ENCODE results near the gene ATP6AP2.

The ATP6AP2 gene

DNA sequence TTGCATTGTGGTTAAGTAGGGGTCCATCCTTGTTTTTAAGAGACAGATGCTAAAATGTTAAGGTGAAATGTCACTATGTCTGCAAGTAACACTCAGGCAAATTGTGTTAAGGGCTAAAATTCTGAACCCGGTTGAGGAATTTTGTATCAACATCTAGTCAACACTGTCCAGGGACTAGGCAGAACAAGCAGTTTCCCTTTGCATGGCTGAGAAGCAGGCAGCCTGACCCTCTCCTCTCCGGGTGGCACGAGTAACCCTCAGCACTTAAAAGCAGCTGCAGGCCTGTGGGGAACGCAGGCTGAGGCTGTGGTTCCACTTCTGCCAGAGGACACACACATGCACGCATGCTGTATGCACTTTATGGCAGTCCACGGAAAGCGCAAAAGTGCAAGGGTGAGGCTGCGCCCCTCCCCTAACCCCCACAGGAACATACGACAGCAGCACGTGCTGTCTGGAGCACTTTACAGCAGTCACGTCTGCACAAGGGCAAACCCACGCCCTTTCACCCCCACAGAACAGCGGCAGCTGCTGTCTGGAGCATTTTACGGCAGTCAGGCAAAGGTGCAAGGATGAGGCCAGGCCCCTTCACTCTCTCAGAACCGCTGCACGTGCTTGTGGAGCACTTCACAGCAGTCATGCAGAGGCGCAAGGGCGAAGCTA is 41.8 kb downstream of the ATP6AP2 start:
- TF ChIP-seq TEAD4 (IDR thresholded peaks at IDR 0.05): no peak
- TF ChIP-seq RAD21 (IDR thresholded peaks at IDR 0.05; ENCODE audit: low read depth): no peak
- TF ChIP-seq, protein P1, sequence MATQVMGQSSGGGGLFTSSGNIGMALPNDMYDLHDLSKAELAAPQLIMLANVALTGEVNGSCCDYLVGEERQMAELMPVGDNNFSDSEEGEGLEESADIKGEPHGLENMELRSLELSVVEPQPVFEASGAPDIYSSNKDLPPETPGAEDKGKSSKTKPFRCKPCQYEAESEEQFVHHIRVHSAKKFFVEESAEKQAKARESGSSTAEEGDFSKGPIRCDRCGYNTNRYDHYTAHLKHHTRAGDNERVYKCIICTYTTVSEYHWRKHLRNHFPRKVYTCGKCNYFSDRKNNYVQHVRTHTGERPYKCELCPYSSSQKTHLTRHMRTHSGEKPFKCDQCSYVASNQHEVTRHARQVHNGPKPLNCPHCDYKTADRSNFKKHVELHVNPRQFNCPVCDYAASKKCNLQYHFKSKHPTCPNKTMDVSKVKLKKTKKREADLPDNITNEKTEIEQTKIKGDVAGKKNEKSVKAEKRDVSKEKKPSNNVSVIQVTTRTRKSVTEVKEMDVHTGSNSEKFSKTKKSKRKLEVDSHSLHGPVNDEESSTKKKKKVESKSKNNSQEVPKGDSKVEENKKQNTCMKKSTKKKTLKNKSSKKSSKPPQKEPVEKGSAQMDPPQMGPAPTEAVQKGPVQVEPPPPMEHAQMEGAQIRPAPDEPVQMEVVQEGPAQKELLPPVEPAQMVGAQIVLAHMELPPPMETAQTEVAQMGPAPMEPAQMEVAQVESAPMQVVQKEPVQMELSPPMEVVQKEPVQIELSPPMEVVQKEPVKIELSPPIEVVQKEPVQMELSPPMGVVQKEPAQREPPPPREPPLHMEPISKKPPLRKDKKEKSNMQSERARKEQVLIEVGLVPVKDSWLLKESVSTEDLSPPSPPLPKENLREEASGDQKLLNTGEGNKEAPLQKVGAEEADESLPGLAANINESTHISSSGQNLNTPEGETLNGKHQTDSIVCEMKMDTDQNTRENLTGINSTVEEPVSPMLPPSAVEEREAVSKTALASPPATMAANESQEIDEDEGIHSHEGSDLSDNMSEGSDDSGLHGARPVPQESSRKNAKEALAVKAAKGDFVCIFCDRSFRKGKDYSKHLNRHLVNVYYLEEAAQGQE (IDR thresholded peaks at IDR 0.05; ENCODE audit: low read depth): no peak
- no peak for TF ChIP-seq TAF1 (IDR thresholded peaks at IDR 0.05; ENCODE audit: low read depth)
- no peak for TF ChIP-seq EP300 (IDR thresholded peaks at IDR 0.05; ENCODE audit: borderline replicate concordance)
- no peak for TF ChIP-seq EGR1 (IDR thresholded peaks at IDR 0.05)
- TF ChIP-seq ZBTB7A (IDR thresholded peaks at IDR 0.05; ENCODE audit: low read depth): no peak
- no peak for TF ChIP-seq CEBPB (IDR thresholded peaks at IDR 0.05)
- no peak for TF ChIP-seq FOXM1 (IDR thresholded peaks at IDR 0.05; ENCODE audit: borderline replicate concordance, low read depth)

DNA sequence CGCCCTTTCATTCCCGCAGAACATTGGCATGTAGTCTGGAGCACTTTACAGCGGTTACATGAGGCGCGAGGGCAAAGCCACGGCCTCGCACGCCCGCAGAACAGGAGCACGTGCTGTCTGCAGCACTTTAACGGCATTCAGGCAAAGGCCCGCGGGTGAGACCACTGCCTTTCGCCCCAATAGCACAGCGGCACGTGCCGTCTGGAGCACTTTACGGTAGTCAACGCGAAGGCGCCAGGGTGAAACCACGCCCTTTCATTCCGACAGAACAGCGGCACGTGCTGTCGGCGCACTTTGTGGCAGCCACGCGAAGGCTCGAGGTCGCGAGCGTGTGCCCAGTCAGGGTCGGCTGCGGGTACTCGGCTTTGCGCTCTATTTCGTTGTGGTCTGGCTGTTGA is 42.4 kb downstream of the ATP6AP2 start, which contains the start of gene MPC1L:
Gene MPC1L (plus strand): TSS at position 290 of the 398 bp plus-strand sequence. CDS start 138 bp downstream, outside the sequence.
- no peak for TF ChIP-seq RAD21 (IDR thresholded peaks at IDR 0.05; ENCODE audit: low read depth)
- no peak for TF ChIP-seq NFIC (IDR thresholded peaks at IDR 0.05)
- TF ChIP-seq, protein P2, sequence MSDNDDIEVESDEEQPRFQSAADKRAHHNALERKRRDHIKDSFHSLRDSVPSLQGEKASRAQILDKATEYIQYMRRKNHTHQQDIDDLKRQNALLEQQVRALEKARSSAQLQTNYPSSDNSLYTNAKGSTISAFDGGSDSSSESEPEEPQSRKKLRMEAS (IDR thresholded peaks at IDR 0.05): no peak

DNA sequence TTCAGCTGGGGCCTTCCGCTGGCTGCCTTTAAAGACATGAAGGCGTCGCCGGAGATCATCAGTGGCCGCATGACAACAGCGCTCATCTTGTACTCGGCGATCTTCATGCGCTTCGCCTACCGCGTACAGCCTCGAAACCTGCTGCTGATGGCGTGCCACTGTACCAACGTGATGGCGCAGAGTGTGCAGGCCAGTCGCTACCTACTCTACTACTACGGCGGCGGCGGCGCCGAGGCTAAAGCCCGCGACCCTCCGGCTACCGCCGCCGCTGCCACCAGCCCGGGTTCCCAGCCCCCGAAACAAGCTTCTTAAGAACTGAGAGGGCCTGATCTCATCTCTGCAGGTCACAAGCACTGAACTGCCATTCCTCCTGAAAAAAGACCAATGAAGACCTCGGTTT is 42.9 kb downstream of the ATP6AP2 start:
- TF ChIP-seq, protein P1 (IDR thresholded peaks at IDR 0.05; ENCODE audit: low read depth): no peak
- TF ChIP-seq ZBTB7A (IDR thresholded peaks at IDR 0.05; ENCODE audit: low read depth): no peak
- TF ChIP-seq TEAD4 (IDR thresholded peaks at IDR 0.05): no peak
- TF ChIP-seq, protein P3, sequence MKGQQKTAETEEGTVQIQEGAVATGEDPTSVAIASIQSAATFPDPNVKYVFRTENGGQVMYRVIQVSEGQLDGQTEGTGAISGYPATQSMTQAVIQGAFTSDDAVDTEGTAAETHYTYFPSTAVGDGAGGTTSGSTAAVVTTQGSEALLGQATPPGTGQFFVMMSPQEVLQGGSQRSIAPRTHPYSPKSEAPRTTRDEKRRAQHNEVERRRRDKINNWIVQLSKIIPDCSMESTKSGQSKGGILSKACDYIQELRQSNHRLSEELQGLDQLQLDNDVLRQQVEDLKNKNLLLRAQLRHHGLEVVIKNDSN (IDR thresholded peaks at IDR 0.05): no peak
- TF ChIP-seq EP300 (IDR thresholded peaks at IDR 0.05; ENCODE audit: borderline replicate concordance): no peak
- TF ChIP-seq, protein P2 (IDR thresholded peaks at IDR 0.05): no peak
- no peak for TF ChIP-seq YY1 (IDR thresholded peaks at IDR 0.05; ENCODE audit: low read depth)
- no peak for TF ChIP-seq EGR1 (IDR thresholded peaks at IDR 0.05)
- TF ChIP-seq NFIC (IDR thresholded peaks at IDR 0.05): no peak
- TF ChIP-seq TCF12 (IDR thresholded peaks at IDR 0.05; ENCODE audit: low read depth): no peak
- no peak for TF ChIP-seq CEBPB (IDR thresholded peaks at IDR 0.05)
- no peak for TF ChIP-seq FOXM1 (IDR thresholded peaks at IDR 0.05; ENCODE audit: borderline replicate concordance, low read depth)
- no peak for TF ChIP-seq RAD21 (IDR thresholded peaks at IDR 0.05; ENCODE audit: low read depth)
- no peak for TF ChIP-seq TAF1 (IDR thresholded peaks at IDR 0.05; ENCODE audit: low read depth)
- TF ChIP-seq CREB1 (IDR thresholded peaks at IDR 0.05; ENCODE audit: low read depth): no peak

DNA sequence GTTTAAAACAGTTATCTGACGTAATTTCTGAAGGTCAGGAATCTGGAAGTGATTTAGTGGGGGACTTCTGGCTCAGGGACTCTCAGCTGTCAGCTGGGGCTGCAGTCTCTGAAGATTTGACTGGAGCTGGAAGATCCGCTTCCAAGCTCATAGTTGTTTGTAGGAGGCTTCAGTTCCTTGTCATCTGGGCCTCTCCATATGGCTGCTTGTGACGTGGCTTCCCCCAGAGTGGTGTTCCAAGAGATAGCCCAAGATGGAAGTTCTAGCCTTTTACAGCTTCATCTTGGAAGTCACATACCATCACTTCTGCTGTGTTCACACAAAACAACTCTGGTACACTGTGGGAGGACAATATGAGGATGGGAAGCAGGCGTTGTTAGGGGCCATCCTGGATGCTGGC is 44.5 kb downstream of the ATP6AP2 start:
- TF ChIP-seq FOXM1 (IDR thresholded peaks at IDR 0.05; ENCODE audit: borderline replicate concordance, low read depth) (no peak), CEBPB (IDR thresholded peaks at IDR 0.05) (no peak), EP300 (IDR thresholded peaks at IDR 0.05; ENCODE audit: borderline replicate concordance) (no peak), RAD21 (IDR thresholded peaks at IDR 0.05; ENCODE audit: low read depth) (no peak), CREB1 (IDR thresholded peaks at IDR 0.05; ENCODE audit: low read depth) (no peak), TEAD4 (IDR thresholded peaks at IDR 0.05) (no peak), ZBTB7A (IDR thresholded peaks at IDR 0.05; ENCODE audit: low read depth) (no peak), TAF1 (IDR thresholded peaks at IDR 0.05; ENCODE audit: low read depth) (no peak), EGR1 (IDR thresholded peaks at IDR 0.05) (no peak), TCF12 (IDR thresholded peaks at IDR 0.05; ENCODE audit: low read depth) (no peak), NFIC (IDR thresholded peaks at IDR 0.05) (no peak)
- TF ChIP-seq, protein P2 (IDR thresholded peaks at IDR 0.05): no peak

DNA sequence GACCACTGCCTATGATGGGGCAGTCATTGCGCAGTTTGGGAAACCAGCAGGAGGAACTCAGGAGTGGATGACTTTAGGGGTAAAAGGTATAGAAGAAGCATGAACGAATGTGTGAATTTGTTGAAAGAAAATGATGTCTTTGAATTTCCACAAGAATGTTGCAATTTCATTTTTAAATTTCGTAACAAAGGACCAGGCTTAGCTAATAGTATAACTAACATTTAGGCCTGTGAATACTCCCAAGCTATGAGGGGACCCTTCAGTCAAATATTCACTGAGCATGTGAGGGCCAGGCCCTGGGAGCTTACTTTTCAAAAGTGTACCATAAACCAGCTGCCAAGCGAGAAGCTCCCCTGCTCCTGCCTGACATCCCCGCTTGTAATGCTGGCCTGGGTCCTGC is 47.7 kb downstream of the ATP6AP2 start:
- TF ChIP-seq EGR1 (IDR thresholded peaks at IDR 0.05): no peak
- TF ChIP-seq, protein P1 (IDR thresholded peaks at IDR 0.05; ENCODE audit: low read depth): no peak
- TF ChIP-seq TCF12 (IDR thresholded peaks at IDR 0.05; ENCODE audit: low read depth): no peak
- no peak for TF ChIP-seq NFIC (IDR thresholded peaks at IDR 0.05)
- TF ChIP-seq CREB1 (IDR thresholded peaks at IDR 0.05; ENCODE audit: low read depth): no peak
- TF ChIP-seq TEAD4 (IDR thresholded peaks at IDR 0.05): no peak
- TF ChIP-seq, protein P2 (IDR thresholded peaks at IDR 0.05): no peak

Data from Ishikawa (cell line).